Measurements from ENCODE around the gene THTPA.

THTPA gene

DNA sequence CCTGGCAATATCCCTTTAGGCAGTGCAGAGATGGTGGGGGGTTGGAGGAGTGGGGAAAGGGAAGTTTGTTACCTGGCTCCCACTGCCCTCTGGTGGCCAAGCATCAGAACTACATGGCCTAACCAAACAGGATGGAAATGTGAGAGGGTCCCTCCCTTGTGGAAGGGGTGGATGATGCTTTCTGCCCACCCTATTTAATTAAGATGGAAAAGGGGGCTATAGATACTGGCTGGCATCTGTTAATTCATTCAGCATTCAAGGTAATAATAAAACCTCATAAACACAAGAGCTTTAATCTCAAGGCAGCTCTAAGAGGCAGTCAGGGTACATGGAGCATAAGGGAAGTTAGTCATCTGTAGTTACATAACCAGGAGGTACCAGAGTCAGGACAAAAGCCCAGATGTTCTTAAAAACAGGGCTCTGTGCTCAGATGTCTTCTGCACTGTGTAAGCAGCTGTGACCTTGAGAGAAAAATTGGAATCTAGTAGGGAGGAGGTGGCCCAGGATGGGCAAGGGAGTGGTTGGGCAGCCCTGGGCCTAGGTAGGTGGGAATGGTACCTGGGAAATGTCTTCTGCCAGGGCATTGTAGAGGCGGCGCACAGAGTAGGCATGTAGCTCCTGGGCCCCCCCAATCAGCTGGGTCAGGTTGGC is 6.9 kb downstream of the THTPA start:
- no peak overlapping the region for H3K27ac Mint-ChIP-seq
- H3K36me3 Mint-ChIP-seq (ENCODE audit: low read depth), result peaks cover 27% of the 10 kb centered on the region
- peak; percentile 83 for DNase-seq
- TF ChIP-seq, protein P1, sequence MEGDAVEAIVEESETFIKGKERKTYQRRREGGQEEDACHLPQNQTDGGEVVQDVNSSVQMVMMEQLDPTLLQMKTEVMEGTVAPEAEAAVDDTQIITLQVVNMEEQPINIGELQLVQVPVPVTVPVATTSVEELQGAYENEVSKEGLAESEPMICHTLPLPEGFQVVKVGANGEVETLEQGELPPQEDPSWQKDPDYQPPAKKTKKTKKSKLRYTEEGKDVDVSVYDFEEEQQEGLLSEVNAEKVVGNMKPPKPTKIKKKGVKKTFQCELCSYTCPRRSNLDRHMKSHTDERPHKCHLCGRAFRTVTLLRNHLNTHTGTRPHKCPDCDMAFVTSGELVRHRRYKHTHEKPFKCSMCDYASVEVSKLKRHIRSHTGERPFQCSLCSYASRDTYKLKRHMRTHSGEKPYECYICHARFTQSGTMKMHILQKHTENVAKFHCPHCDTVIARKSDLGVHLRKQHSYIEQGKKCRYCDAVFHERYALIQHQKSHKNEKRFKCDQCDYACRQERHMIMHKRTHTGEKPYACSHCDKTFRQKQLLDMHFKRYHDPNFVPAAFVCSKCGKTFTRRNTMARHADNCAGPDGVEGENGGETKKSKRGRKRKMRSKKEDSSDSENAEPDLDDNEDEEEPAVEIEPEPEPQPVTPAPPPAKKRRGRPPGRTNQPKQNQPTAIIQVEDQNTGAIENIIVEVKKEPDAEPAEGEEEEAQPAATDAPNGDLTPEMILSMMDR (IDR thresholded peaks at IDR 0.05), result peak; percentile 95
- no peak overlapping the region for H3K4me3 Mint-ChIP-seq
- H3K4me1 Mint-ChIP-seq, result peaks cover 20% of the 10 kb centered on the region
- H3K9me3 Mint-ChIP-seq, result no peaks in the 10 kb centered on the region
- no peaks in the 10 kb centered on the region for H3K27me3 Mint-ChIP-seq (ENCODE audit: low read depth, poor library complexity)

DNA sequence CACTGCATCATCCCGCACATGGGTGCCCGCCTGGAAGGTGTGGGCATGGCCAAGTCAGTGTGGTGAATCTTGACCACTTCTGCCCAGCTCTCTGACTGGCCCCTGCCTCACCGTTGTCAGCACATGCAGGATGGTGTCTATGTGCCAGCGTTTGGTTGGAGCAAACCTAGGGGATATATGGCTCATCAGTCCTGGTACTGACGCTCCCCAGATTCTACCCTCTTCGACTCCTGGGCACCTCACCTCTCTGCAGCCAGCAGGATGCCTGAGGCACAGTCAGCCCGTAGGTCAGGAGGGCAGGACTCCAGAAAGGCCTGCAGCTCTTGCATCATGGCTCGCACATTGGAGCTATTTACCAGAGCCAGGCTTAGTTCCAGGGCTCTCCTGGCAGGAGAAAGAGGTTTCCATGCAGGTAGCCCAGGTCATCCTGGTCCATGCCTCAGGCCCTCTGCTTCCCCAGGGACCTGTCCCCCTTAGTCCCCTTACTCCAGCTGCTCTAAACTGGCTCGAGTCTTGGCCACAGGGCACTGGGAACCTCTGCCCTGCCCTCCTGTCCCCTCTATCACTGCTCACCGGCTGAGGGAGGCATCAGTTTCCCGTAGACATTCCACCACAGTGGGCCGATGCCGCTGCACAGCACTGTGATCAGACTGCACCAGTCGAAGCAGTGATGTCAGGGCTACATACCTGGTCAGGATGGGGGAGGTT is 7.6 kb downstream of the THTPA start:
- Mint-ChIP-seq H3K27me3 (ENCODE audit: low read depth, poor library complexity) (no peaks in the 10 kb centered on the region), H3K9me3 (no peaks in the 10 kb centered on the region), H3K4me1 (peaks cover 22% of the 10 kb centered on the region), H3K36me3 (ENCODE audit: low read depth) (peaks cover 27% of the 10 kb centered on the region), H3K27ac (no peak overlapping the region), H3K4me3 (no peak overlapping the region)
- TF ChIP-seq, protein P1 (IDR thresholded peaks at IDR 0.05), result no peak
- DNase-seq, result no peak

DNA sequence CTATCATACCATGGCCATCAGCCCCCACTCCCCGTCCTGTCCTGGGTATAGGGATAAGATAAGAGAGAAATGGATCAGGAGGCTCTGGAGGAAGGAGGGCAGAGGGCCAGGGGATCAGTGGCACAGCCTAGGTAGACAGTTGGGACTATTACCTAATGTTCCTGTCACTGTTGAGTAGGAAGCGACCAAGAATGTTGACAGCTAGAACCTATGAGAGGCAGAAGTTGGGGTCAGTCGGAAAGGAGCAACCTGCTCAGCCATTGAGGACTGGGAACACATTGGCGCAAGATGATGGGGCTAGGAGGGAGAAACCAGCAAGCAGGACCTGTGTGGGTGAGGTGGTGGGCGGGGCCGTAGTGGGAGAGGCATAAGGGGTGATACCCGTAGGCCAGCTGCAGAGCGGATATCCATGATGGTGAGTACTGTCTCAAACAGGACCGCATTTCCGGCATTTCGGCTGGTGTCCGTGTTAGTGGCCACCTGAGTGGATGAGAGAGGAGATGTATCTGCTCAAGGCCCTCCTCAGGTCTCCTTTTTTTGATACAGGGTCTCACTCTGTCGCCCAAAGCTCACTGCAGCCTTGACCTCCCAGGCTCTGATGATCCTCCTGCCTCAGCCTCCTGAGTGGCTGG is 8.2 kb downstream of the THTPA start:
- Mint-ChIP-seq H3K4me3 (no peak overlapping the region), H3K4me1 (peaks cover 29% of the 10 kb centered on the region), H3K27ac (no peak overlapping the region), H3K27me3 (ENCODE audit: low read depth, poor library complexity) (no peaks in the 10 kb centered on the region), H3K9me3 (no peaks in the 10 kb centered on the region), H3K36me3 (ENCODE audit: low read depth) (peaks cover 27% of the 10 kb centered on the region)
- TF ChIP-seq, protein P1 (IDR thresholded peaks at IDR 0.05), result no peak
- DNase-seq, result no peak

DNA sequence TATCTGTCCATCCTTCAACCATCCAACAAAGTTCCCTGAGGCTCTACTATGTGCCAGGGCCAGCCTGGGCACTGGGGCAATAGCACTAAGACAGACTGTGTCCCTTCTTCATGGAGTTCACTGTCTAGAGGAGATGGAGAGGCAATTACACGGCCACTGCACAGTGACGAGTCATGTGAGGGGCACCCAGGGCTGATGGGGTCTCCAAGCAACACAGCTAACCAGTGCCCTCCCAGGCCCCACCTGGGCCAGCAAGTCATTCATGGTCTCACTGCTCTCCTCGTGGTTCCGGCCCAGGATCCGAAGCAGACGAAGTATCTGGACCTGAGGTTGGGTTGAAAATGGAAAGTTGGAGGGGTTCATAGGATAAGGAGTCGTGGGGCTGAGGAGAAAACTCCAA is 8.8 kb downstream of the THTPA start:
- Mint-ChIP-seq H3K9me3 (no peaks in the 10 kb centered on the region), H3K27ac (no peak overlapping the region), H3K4me1 (peaks cover 35% of the 10 kb centered on the region), H3K36me3 (ENCODE audit: low read depth) (peaks cover 27% of the 10 kb centered on the region), H3K4me3 (no peak overlapping the region), H3K27me3 (ENCODE audit: low read depth, poor library complexity) (no peaks in the 10 kb centered on the region)
- TF ChIP-seq, protein P1 (IDR thresholded peaks at IDR 0.05), result no peak
- no peak for DNase-seq

DNA sequence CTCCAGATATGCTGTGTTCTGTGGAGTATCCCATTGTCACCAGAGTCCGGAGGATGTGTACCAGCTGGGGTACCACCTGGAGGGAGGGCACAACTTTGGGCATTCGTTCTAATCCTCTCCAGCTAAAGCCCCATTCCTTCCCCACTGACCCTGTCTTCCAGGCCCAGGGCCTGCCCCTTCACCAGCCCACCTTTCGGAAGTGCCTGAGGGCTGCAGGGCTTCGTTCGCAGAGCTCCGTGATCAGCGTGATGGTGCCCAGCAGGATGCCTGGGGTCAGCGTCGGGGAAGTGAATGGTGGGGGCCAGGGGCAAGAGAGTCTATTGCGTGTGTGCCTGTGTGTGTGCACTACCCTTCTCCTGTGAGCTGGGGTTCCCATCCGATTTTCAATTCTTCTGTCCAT is 9.6 kb downstream of the THTPA start:
- no peak for DNase-seq
- Mint-ChIP-seq H3K27ac (no peak overlapping the region), H3K27me3 (ENCODE audit: low read depth, poor library complexity) (no peaks in the 10 kb centered on the region), H3K4me3 (no peak overlapping the region), H3K9me3 (no peaks in the 10 kb centered on the region), H3K36me3 (ENCODE audit: low read depth) (peaks cover 20% of the 10 kb centered on the region), H3K4me1 (peaks cover 39% of the 10 kb centered on the region)
- TF ChIP-seq, protein P1 (IDR thresholded peaks at IDR 0.05), result no peak

Measured in nephron progenitor cell (in vitro differentiated cells).